MCF 10A (cell line): Measurements from ENCODE around the gene GRAMD1B. TPM values are rescaled to one million over a fixed set of nuclear protein-coding genes. Genes with fewer than 3 reads are reported as not detected.

Experiments used
- BruUV-seq: library from RNA; stranded (reverse); fragments of 400-500 nt; replicated peaks from 2 replicates; lab custom pipeline; 2021; lab: Mats Ljungman, UMichigan
- CTCF ChIA-PET: fragments of 300-600 bp; sonication (Branson Sonifier 250); formaldehyde crosslinking; extraction: SDS; loops from one replicate; lab custom pipeline; 2021; ENCODE audit warnings: antibody characterized with exemption, inconsistent platforms; lab: Yijun Ruan, JAX
- POLR2A ChIA-PET: fragments of 300-600, 350-650 bp; sonication (Branson Sonifier 250); formaldehyde crosslinking; extraction: SDS; loops from one replicate; lab custom pipeline; 2020; ENCODE audit warnings: antibody characterized with exemption, inconsistent platforms; lab: Yijun Ruan, JAX
- DNase-seq: peaks from one replicate; pipeline ENCODE4 v3.0.0-alpha.2; 2018; ENCODE audit not compliant: unreplicated experiment
- H3K27ac Mint-ChIP-seq: one replicate; pipeline ENCODE4 v1.8.0; 2022; ENCODE audit warnings: mild to moderate bottlenecking, low read depth, mixed read lengths; ENCODE audit not compliant: unreplicated experiment
- H3K27me3 Mint-ChIP-seq: one replicate; pipeline ENCODE4 v1.8.0; 2022; ENCODE audit warnings: mixed read lengths; ENCODE audit not compliant: insufficient read depth, unreplicated experiment
- H3K36me3 Mint-ChIP-seq: one replicate; pipeline ENCODE4 v1.8.0; 2022; ENCODE audit warnings: mild to moderate bottlenecking, moderate library complexity, mixed read lengths; ENCODE audit not compliant: insufficient read depth, unreplicated experiment
- H3K4me1 Mint-ChIP-seq: one replicate; pipeline ENCODE4 v1.8.0; 2022; ENCODE audit warnings: mixed read lengths; ENCODE audit not compliant: insufficient read depth, unreplicated experiment
- H3K4me3 Mint-ChIP-seq: one replicate; pipeline ENCODE4 v1.8.0; 2022; ENCODE audit warnings: mild to moderate bottlenecking, moderate library complexity, mixed read lengths; ENCODE audit not compliant: unreplicated experiment
- H3K9me3 Mint-ChIP-seq: one replicate; pipeline ENCODE4 v1.8.0; 2022; ENCODE audit warnings: mixed read lengths; ENCODE audit not compliant: unreplicated experiment
- intact Hi-C: fragments of 100-400 bp; cut with micrococcal nuclease; formaldehyde crosslinking; loops from 2 replicates; pipeline ENCODE4 v1.14.1; 2022
- total RNA-seq: library from RNA; stranded (reverse); gene quantifications from 2 replicates; pipeline ENCODE4 v1.2.3, GENCODE V29; 2022
- TF ChIP-seq, protein P1 (sequence below): fragments of 200-600 bp; IDR thresholded peaks from one replicate; pipeline ENCODE4 v1.8.0; 2022; ENCODE audit warnings: antibody characterized with exemption, mild to moderate bottlenecking; ENCODE audit not compliant: unreplicated experiment

The GRAMD1B gene
- total RNA-seq, 1 experiment from 2014 or later = 0.26 TPM

DNA sequence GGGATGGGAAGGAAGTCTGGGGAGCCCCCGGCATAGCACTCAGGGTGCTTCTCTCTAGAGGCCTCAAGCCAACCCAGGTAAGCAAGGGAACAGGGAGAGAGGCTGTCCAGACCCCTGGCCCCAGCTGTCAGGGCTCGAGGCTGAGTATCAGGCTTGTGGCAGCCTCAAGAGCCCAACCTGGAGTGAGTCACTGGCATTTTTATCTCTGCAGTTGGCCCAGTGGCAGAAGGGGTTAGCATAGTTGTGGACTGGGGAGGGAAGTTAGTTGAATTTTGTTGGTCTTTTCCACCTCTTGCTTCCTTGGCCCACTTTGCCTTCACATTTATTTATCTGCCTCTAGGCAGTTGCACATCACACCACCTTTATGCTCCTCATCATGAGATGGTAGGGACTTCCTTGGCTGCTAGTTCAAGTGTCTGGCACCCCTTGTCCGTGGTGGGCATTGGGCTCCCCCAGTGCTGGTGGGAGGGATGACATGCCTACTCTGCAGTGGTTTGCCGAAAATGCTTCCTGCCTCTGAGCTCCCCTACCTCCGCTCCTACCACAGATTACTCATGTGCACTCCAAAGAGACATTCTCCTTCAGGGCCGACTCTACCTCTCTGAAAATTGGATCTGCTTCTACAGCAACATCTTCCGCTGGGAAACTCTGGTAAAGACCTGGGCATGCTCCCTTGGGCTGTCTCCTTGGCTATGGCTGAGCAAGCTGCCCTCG is 164.3 kb downstream of the GRAMD1B start:
- intact Hi-C loops = no loop called here
- CTCF ChIA-PET = interaction anchor here (1.1 kb wide), 1 partner anchor 112 kb away, joined by 3 read pairs; no protein-coding TSS in a partner anchor
- no peak overlapping the region for H3K4me3 Mint-ChIP-seq

DNA sequence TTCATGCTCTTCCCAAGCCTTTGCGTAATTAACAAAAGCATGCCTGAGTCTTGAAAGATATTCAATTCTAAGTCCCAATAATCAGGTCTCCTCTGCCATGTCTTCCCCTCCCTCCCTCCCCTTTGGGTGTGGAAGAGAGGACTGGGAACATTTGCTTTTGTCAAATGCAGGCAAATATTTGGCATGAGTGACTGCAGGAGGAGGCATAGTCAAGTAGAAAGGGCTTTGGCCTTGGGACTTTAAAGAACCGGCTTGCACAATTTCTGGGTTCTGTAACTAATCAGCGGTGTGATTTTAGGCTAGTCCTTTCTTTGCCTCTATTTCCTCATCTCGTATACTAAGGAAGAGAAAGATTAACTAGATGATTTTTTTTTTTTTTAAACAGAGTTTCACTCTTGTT is 164.9 kb downstream of the GRAMD1B start:
- POLR2A ChIA-PET = no interaction called here
- no peak overlapping the region for H3K4me3 Mint-ChIP-seq
- intact Hi-C loops = no loop called here

More for the DNA sequence above, 164.3 kb downstream of the GRAMD1B start:
- no peaks in the 10 kb centered on the region for H3K9me3 Mint-ChIP-seq
- no peaks in the 10 kb centered on the region for H3K4me1 Mint-ChIP-seq
- peaks cover 12% of the 10 kb centered on the region for H3K27me3 Mint-ChIP-seq
- no peak for DNase-seq
- no TSS peak for BruUV-seq
- H3K36me3 Mint-ChIP-seq = peaks cover 3% of the 10 kb centered on the region
- TF ChIP-seq, protein P1, sequence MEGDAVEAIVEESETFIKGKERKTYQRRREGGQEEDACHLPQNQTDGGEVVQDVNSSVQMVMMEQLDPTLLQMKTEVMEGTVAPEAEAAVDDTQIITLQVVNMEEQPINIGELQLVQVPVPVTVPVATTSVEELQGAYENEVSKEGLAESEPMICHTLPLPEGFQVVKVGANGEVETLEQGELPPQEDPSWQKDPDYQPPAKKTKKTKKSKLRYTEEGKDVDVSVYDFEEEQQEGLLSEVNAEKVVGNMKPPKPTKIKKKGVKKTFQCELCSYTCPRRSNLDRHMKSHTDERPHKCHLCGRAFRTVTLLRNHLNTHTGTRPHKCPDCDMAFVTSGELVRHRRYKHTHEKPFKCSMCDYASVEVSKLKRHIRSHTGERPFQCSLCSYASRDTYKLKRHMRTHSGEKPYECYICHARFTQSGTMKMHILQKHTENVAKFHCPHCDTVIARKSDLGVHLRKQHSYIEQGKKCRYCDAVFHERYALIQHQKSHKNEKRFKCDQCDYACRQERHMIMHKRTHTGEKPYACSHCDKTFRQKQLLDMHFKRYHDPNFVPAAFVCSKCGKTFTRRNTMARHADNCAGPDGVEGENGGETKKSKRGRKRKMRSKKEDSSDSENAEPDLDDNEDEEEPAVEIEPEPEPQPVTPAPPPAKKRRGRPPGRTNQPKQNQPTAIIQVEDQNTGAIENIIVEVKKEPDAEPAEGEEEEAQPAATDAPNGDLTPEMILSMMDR = no peak
- POLR2A ChIA-PET = no interaction called here
- H3K27ac Mint-ChIP-seq = no peak overlapping the region

DNA sequence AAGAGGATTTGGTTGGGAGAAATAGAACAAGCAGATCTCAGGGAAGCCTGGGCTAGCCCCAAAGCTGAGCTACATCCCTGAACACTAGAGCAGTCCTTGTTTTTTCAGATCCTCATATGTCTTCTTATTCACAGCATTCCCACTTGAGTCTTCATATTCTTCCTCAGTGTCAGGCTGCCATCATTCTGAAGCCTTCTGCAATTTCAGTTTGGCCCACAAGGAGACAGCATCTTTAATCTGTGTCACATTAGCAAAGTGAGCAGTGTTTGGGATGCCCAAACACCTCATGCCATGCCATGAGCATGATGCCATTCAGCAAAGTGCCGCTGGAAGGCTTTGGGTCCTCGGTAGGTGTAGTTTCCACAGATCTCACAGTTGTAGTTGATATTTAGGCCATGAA is 167.8 kb downstream of the GRAMD1B start:
- TF ChIP-seq, protein P1 = no peak

More for the DNA sequence above, 164.9 kb downstream of the GRAMD1B start:
- H3K9me3 Mint-ChIP-seq = no peaks in the 10 kb centered on the region
- H3K4me1 Mint-ChIP-seq = no peaks in the 10 kb centered on the region
- BruUV-seq = no TSS peak
- H3K27me3 Mint-ChIP-seq = peaks cover 15% of the 10 kb centered on the region
- DNase-seq = no peak
- CTCF ChIA-PET = interaction anchor here (0.6 to 0.7 kb wide), 2 partner anchors 44 to 112 kb away, joined by 3 to 4 read pairs; no protein-coding TSS in a partner anchor
- no peak overlapping the region for H3K27ac Mint-ChIP-seq
- peaks cover 5% of the 10 kb centered on the region for H3K36me3 Mint-ChIP-seq
- TF ChIP-seq, protein P1 = no peak

DNA sequence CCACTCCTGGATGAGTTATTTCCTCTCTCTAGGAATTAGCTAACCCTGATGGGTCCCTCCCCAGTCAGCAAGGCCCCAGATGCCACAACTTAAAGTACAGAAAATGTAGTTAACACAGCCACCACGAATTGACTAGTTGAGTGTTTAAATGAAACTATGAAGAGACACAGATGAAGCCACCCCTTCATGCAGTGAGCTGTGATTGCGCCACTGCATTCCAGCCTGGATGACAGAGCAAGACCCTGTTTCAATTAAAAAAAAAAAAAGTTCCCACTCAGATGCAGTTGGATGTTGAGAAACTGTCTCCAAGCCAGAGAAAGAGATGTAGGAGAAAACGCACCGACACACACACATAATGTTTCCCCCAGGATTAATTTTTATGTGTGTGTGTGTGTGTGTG is 171.1 kb downstream of the GRAMD1B start:
- CTCF ChIA-PET = interaction anchor here (1.2 kb wide), 1 partner anchor 21 kb away, joined by 5 read pairs; no protein-coding TSS in a partner anchor

More for the DNA sequence above, 167.8 kb downstream of the GRAMD1B start:
- Mint-ChIP-seq H3K27ac (no peak overlapping the region), H3K36me3 (peaks cover 5% of the 10 kb centered on the region), H3K4me3 (no peak overlapping the region), H3K4me1 (no peaks in the 10 kb centered on the region), H3K9me3 (no peaks in the 10 kb centered on the region), H3K27me3 (peaks cover 15% of the 10 kb centered on the region)
- intact Hi-C loops = no loop called here
- DNase-seq = no peak
- POLR2A ChIA-PET = no interaction called here
- no TSS peak for BruUV-seq
- CTCF ChIA-PET = interaction anchor here (0.7 to 1.9 kb wide), 5 partner anchors 22 to 113 kb away, joined by 3 to 7 read pairs (median 3); no protein-coding TSS in a partner anchor

More for the DNA sequence above, 171.1 kb downstream of the GRAMD1B start:
- no peak overlapping the region for H3K27ac Mint-ChIP-seq
- no peak overlapping the region for H3K4me3 Mint-ChIP-seq
- TF ChIP-seq, protein P1 = no peak
- BruUV-seq = no TSS peak
- POLR2A ChIA-PET = no interaction called here
- peaks cover 5% of the 10 kb centered on the region for H3K36me3 Mint-ChIP-seq
- H3K27me3 Mint-ChIP-seq = peaks cover 31% of the 10 kb centered on the region
- no peaks in the 10 kb centered on the region for H3K9me3 Mint-ChIP-seq
- intact Hi-C loops = no loop called here
- H3K4me1 Mint-ChIP-seq = no peaks in the 10 kb centered on the region
- DNase-seq = peak; percentile 20
